Measurements from ENCODE around the gene DDN. TPM values are rescaled to one million over a fixed set of nuclear protein-coding genes. Genes with fewer than 3 reads are reported as not detected.

DDN gene
- polyA plus RNA-seq, 1 of the 3 experiments (the other 2 are of a cell fraction), result 0.20 TPM

GRCh38 chr12:49014547-49014946, 15.4 kb upstream of the DDN start:
- Histone ChIP-seq H3K36me3 (replicated peaks in 1 of 2; ENCODE audit: control insufficient read depth in 1 of 2, insufficient read depth in 2 of 2, low read length in 1 of 2) (peaks cover 13 to 27% of the 10 kb centered on the region in 2 experiments), H4K20me1 (ENCODE audit: insufficient read depth) (no peaks in the 10 kb centered on the region; the same call in 1 of the 2 replicates), H3K9ac (no peak overlapping the region), H3K27me3 (ENCODE audit: insufficient read depth) (no peaks in the 10 kb centered on the region), H3F3A (replicated peaks; ENCODE audit: insufficient read depth) (peaks cover 11% of the 10 kb centered on the region), H3K4me1 (ENCODE audit: control insufficient read depth in 1 of 2, insufficient read depth in 2 of 2, low read depth in 1 of 2, low read length in 1 of 2) (peaks cover 0 to 10% of the 10 kb centered on the region in 2 experiments; a peak in 2 of 4 replicates), H3K27ac (ENCODE audit: low read depth in 2 of 2, low read length in 1 of 2) (no peak overlapping the region), H3K9me3 (no peaks in the 10 kb centered on the region), H2AFZ (ENCODE audit: low read depth) (no peak overlapping the region), H3K9me2 (no peaks in the 10 kb centered on the region), H3K4me2 (no peak overlapping the region), H3K4me3 (ENCODE audit: low read depth in 2 of 2, low read length in 1 of 2) (no peak overlapping the region), H3K79me2 (ENCODE audit: insufficient read depth) (peaks cover 39% of the 10 kb centered on the region)
- WGBS (ENCODE audit: low lambda C conversion rate), result 100% methylated on average over 1 of the region's 1 CpG
- TF ChIP-seq USF1 (IDR thresholded peaks at IDR 0.05; ENCODE audit: borderline replicate concordance, low read depth) (no peak), CTCF (IDR thresholded peaks at IDR 0.05) (peak; percentile 46), RXRA (IDR thresholded peaks at IDR 0.05; ENCODE audit: borderline replicate concordance, low read depth) (no peak), TCF12 (IDR thresholded peaks at IDR 0.05) (no peak)
- CTCF ChIA-PET, result interaction anchor here (0.9 to 11.3 kb wide), 6 partner anchors 9 to 73 kb away, joined by 3 to 136 read pairs (median 4); partner anchors contain the start of genes DDN, WNT1 and WNT10B
- POLR2A ChIA-PET, result interaction anchor here (1.1 kb wide), 1 partner anchor 14 kb away, joined by 4 read pairs; no protein-coding TSS in a partner anchor
- no peak for DNase-seq

GRCh38 chr12:49013428-49013827, 14.3 kb upstream of the DDN start:
- Histone ChIP-seq H3K4me1 (ENCODE audit: control insufficient read depth in 1 of 2, insufficient read depth in 2 of 2, low read depth in 1 of 2, low read length in 1 of 2) (peaks cover 0 to 7% of the 10 kb centered on the region in 2 experiments; a peak in 2 of 4 replicates), H3K27ac (ENCODE audit: low read depth in 2 of 2, low read length in 1 of 2) (no peak overlapping the region), H3K36me3 (replicated peaks in 1 of 2; ENCODE audit: control insufficient read depth in 1 of 2, insufficient read depth in 2 of 2, low read length in 1 of 2) (peaks cover 13 to 38% of the 10 kb centered on the region in 2 experiments), H2AFZ (ENCODE audit: low read depth) (no peak overlapping the region), H3K27me3 (ENCODE audit: insufficient read depth) (no peaks in the 10 kb centered on the region), H3K9me2 (no peaks in the 10 kb centered on the region), H3K79me2 (ENCODE audit: insufficient read depth) (peaks cover 39% of the 10 kb centered on the region), H3K9ac (no peak overlapping the region), H4K20me1 (ENCODE audit: insufficient read depth) (no peaks in the 10 kb centered on the region; the same call in none of the 2 replicates), H3K4me3 (ENCODE audit: low read depth in 2 of 2, low read length in 1 of 2) (no peak overlapping the region), H3K9me3 (no peaks in the 10 kb centered on the region), H3F3A (replicated peaks; ENCODE audit: insufficient read depth) (peaks cover 3% of the 10 kb centered on the region), H3K4me2 (no peak overlapping the region)
- ChIA-PET CTCF (interaction anchor here (1.8 to 11.3 kb wide), 4 partner anchors 15 to 35 kb away, joined by 4 to 136 read pairs (median 9); partner anchors contain the start of genes DDN and WNT1), POLR2A (no interaction called here)
- DNase-seq, result no peak
- 97% methylated on average over 3 of the region's 3 CpGs for whole genome bisulfite sequencing (ENCODE audit: low lambda C conversion rate)
- no peak for TF ChIP-seq RAD21 (IDR thresholded peaks at IDR 0.05; ENCODE audit: low read length)

- no peak for TF ChIP-seq EZH2phosphoT487 (IDR thresholded peaks at IDR 0.05; ENCODE audit: borderline replicate concordance, low read depth)
- peak; percentile 12; the same call in 1 of the 2 replicates for TF ChIP-seq PBX3 (IDR thresholded peaks at IDR 0.05)
- H3K4me1 ChIP-seq (ENCODE audit: control insufficient read depth in 1 of 2, insufficient read depth in 2 of 2, low read depth in 1 of 2, low read length in 1 of 2), result peaks cover 0 to 5% of the 10 kb centered on the region in 2 experiments; a peak in 2 of 4 replicates
- peaks cover 3% of the 10 kb centered on the region for H3F3A ChIP-seq (replicated peaks; ENCODE audit: insufficient read depth)
- H3K27ac ChIP-seq (ENCODE audit: low read depth in 2 of 2, low read length in 1 of 2), result no peak overlapping the region
- no peak overlapping the region for H3K4me2 ChIP-seq
- no peaks in the 10 kb centered on the region for H3K27me3 ChIP-seq (ENCODE audit: insufficient read depth)
- H2AFZ ChIP-seq (ENCODE audit: low read depth), result no peak overlapping the region
- no peak overlapping the region for H3K4me3 ChIP-seq (ENCODE audit: low read depth in 2 of 2, low read length in 1 of 2)
- H3K36me3 ChIP-seq (replicated peaks in 1 of 2; ENCODE audit: control insufficient read depth in 1 of 2, insufficient read depth in 2 of 2, low read length in 1 of 2), result peaks cover 13 to 42% of the 10 kb centered on the region in 2 experiments
- ChIA-PET POLR2A (no interaction called here), CTCF (interaction anchor here (1.8 to 11.3 kb wide), 3 partner anchors 14 to 76 kb away, joined by 4 to 136 read pairs (median 5); partner anchors contain the start of gene DDN)
- H4K20me1 ChIP-seq (ENCODE audit: insufficient read depth), result no peaks in the 10 kb centered on the region; the same call in none of the 2 replicates
- peaks cover 34% of the 10 kb centered on the region for H3K79me2 ChIP-seq (ENCODE audit: insufficient read depth)
- H3K9me3 ChIP-seq, result no peaks in the 10 kb centered on the region
- no peaks in the 10 kb centered on the region for H3K9me2 ChIP-seq
- H3K9ac ChIP-seq, result no peak overlapping the region
- DNase-seq, result no peak
Measured at GRCh38 chr12:49012739-49013138, 13.6 kb upstream of the DDN start.
